ENCODE results near the gene CDK10.

GRCh38 chr16:89727406-89728120, 41.1 kb downstream of the CDK10 start:
- TF ChIP-seq CTCF (conservative IDR thresholded peaks at IDR 0.05; ENCODE audit: low read length) (no peak), EZH2phosphoT487 (IDR thresholded peaks at IDR 0.05; ENCODE audit: borderline replicate concordance) (no peak)
